ENCODE results near the gene EVI5L.

EVI5L gene

DNA sequence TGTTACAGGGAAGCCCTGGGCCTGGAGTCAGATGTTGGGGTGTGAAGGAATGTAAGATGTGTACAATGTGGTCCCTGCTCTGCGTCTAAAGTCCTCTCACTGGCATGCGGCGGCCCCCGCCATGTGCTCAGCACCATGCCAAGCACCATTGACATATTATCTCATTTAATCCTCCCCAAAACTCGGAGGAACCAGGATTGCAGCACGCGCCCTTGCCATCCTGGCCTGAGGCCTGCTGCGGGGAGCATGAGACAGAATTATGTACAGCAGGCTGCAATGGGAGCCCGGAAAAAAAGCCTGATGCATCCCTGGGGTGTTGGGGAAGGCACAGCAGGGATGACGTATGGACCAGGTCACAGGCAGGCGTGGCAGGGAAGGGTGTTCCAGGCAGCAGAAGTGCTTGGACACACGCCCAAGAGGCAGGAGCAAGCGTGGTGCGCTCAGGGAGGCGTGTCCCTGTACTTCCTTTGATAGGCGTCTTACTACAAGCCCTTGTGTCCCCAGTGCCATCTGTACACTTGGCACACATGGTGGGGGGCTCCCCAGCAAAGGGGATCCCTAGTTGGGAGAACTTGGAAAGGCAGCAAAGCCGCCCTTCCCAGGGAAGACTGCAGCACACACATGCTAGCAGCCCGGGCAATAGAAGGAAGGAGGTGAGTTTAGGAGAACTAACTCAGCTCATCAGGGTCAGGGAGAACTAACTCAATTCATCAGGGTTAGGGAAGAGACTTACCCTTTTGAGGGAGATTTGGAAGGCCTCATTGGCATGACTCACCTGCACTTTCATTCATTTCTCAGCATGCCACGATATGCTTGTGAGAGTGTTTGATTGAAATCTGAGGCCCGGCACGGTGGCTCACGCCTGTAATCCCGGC, 3.4 kb downstream of the EVI5L start:
- Histone ChIP-seq H3K9ac (ENCODE audit: low read depth, low read length) (no peak overlapping the region), H3K4me2 (ENCODE audit: low read length) (no peak overlapping the region), H3K9me3 (replicated peaks; ENCODE audit: low read length) (no peaks in the 10 kb centered on the region)

DNA sequence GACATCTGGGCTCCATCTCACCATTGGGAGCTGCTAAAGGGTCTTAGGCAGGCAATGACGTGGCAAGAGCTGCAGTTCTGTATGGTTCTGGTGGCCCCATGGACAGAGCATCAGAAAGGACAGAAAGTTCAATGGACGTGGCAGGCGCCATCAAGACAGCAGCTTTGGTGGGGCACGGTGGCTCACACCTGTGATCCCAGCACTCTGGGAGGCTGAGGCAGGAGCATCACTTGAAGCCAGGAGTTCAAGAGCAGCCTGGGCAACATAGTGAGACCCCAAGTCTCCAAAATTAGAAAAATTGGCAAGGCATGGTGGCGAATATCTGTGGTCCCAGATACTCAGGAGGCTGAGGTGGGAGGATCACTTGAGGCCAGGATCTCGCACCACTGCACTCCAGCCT, 9.5 kb downstream of the EVI5L start:
- no peaks in the 10 kb centered on the region for H3K9me3 ChIP-seq (replicated peaks; ENCODE audit: low read length)

More for the DNA sequence above, 3.4 kb downstream of the EVI5L start:
- Histone ChIP-seq H3K4me3 (ENCODE audit: low read length) (no peak overlapping the region), H3K36me3 (ENCODE audit: insufficient read depth, low read length) (no peaks in the 10 kb centered on the region), H3K27me3 (ENCODE audit: control insufficient read depth, insufficient read depth, low read length) (no peaks in the 10 kb centered on the region), H3K4me1 (ENCODE audit: control insufficient read depth, insufficient read depth, low read length) (peaks cover 40% of the 10 kb centered on the region)

DNA sequence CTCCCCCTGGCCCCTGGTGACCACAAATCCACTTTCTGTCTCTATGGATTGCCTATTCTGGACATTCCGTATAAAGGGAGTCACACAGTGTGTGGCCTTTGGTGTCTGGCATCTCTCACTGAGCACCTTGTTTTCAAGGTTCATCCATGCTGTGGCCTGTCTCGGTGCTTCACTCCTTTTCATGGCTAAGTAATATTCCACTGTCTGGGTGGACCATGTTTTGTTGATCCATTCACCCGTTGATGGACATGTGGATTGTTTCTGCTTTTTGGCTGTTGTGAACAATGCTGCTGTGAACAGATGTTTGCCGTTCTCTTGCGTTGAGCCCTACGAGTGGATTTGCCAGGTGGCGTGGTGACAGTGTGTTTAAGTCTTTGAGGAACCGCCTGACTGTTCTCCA, 10.6 kb downstream of the EVI5L start:
- H3K9ac ChIP-seq (ENCODE audit: low read depth, low read length) = no peak overlapping the region
- peaks cover 18% of the 10 kb centered on the region for H3K4me1 ChIP-seq (ENCODE audit: control insufficient read depth, insufficient read depth, low read length)

More for the DNA sequence above, 9.5 kb downstream of the EVI5L start:
- Histone ChIP-seq H3K4me1 (ENCODE audit: control insufficient read depth, insufficient read depth, low read length) (peaks cover 18% of the 10 kb centered on the region), H3K36me3 (ENCODE audit: insufficient read depth, low read length) (no peaks in the 10 kb centered on the region), H3K4me3 (ENCODE audit: low read length) (no peak overlapping the region), H3K4me2 (ENCODE audit: low read length) (no peak overlapping the region), H3K9ac (ENCODE audit: low read depth, low read length) (no peak overlapping the region), H3K27me3 (ENCODE audit: control insufficient read depth, insufficient read depth, low read length) (no peaks in the 10 kb centered on the region)

DNA sequence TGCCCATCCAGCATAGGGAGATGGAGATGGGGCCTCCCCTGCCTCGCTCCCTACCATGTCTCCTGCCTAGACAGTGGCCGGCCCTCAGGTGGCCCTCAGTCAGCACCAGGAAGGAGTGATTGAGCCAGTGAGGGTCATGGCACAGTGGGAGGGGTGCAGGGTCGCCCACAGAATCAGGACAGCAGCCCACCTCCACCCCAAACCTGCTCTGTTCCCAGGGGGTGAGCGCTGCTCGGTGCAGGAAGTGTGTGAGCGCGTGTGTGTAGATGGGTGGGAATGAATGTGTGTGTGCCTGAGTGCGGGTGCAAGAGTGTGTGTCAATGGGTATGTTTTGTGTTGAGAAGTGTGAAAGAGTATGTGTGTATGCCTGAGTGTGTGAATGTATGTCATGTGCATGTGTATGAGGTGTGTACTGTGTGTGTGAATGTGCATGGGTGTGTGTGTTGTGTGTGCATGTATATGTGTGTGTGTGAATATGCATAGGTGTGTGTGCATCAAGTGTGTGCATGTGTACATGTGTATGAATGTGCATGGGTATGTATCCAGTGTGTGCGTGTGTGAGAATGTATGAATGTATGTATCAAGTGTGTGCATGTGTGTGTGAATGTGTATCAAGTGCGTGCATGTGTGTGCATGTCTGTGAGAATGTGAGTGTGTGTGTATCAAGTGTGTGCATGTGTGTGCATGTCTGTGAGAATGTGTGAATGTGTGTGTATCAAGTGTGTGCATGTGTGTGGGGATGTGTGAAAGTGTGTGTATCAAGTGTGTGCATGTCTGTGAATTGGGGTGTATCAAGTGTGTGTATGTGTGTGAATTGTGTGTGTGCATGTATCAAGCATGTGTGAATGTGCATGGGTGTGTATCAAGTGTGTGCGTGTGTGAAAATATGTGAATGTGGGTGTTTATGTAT, 12.0 kb downstream of the EVI5L start:
- no peak overlapping the region for H3K9ac ChIP-seq (ENCODE audit: low read depth, low read length)
- no peaks in the 10 kb centered on the region for H3K27me3 ChIP-seq (ENCODE audit: control insufficient read depth, insufficient read depth, low read length)
- no peaks in the 10 kb centered on the region for H3K36me3 ChIP-seq (ENCODE audit: insufficient read depth, low read length)
- H3K4me2 ChIP-seq (ENCODE audit: low read length) = no peak overlapping the region
- peaks cover 18% of the 10 kb centered on the region for H3K4me1 ChIP-seq (ENCODE audit: control insufficient read depth, insufficient read depth, low read length)
- no peak overlapping the region for H3K4me3 ChIP-seq (ENCODE audit: low read length)
- H3K9me3 ChIP-seq (replicated peaks; ENCODE audit: low read length) = no peaks in the 10 kb centered on the region

More for the DNA sequence above, 10.6 kb downstream of the EVI5L start:
- Histone ChIP-seq H3K27me3 (ENCODE audit: control insufficient read depth, insufficient read depth, low read length) (no peaks in the 10 kb centered on the region), H3K4me2 (ENCODE audit: low read length) (no peak overlapping the region), H3K9me3 (replicated peaks; ENCODE audit: low read length) (no peaks in the 10 kb centered on the region), H3K36me3 (ENCODE audit: insufficient read depth, low read length) (no peaks in the 10 kb centered on the region), H3K4me3 (ENCODE audit: low read length) (no peak overlapping the region)

DNA sequence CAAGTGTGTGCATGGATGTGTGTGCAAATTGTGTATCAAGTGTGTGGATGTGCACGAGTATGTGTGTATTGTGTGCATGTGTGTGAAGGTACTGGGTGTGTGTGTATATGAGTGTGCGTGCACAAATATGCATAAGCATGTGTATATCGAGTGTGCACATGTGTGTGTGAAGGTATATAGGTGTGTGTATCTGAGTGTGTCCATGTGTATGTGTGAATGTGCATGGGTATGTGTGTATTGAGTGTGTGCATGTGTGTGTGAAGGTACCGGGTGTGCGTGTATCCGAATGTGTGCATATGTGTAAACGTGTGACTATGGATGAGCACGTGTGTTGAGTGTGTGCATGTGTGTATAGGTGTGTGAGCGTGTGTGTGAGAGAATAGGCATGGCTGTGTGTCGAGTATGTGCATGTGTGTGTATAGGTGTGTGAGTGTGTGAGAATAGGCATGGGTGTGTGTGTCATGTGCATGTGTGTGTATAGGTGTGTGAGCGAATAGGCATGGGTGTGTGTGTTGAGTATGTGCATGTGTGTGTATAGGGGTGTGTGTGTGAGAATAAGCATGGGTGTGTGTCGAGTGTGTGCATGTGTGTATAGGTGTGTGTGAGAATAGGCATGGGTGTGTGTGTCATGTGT, 12.8 kb downstream of the EVI5L start:
- Histone ChIP-seq H3K4me1 (ENCODE audit: control insufficient read depth, insufficient read depth, low read length) (peaks cover 13% of the 10 kb centered on the region), H3K9ac (ENCODE audit: low read depth, low read length) (no peak overlapping the region)

DNA sequence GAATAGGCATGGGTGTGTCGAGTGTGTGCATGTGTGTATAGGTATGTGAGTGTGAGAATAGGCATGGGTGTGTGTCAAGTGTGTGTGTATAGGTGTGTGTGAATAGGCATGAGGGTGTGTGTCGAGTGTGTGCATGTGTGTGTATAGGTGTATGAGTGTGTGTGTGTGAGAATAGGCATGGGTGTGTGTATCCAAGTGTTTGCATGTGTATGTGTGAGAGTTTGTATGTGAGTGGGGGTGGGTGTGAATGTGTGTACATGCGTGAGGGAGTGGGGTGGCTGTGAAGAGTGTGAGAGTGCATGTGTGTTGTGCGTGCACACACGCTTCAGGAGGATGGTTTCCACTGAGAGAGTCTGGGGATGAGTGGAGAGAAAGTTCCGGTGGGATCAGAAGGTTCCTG, 13.5 kb downstream of the EVI5L start:
- Histone ChIP-seq H3K36me3 (ENCODE audit: insufficient read depth, low read length) (no peaks in the 10 kb centered on the region), H3K9me3 (replicated peaks; ENCODE audit: low read length) (no peaks in the 10 kb centered on the region), H3K4me3 (ENCODE audit: low read length) (no peak overlapping the region)

More for the DNA sequence above, 12.8 kb downstream of the EVI5L start:
- H3K36me3 ChIP-seq (ENCODE audit: insufficient read depth, low read length) = no peaks in the 10 kb centered on the region
- H3K27me3 ChIP-seq (ENCODE audit: control insufficient read depth, insufficient read depth, low read length) = no peaks in the 10 kb centered on the region
- no peak overlapping the region for H3K4me2 ChIP-seq (ENCODE audit: low read length)
- no peaks in the 10 kb centered on the region for H3K9me3 ChIP-seq (replicated peaks; ENCODE audit: low read length)
- no peak overlapping the region for H3K4me3 ChIP-seq (ENCODE audit: low read length)

DNA sequence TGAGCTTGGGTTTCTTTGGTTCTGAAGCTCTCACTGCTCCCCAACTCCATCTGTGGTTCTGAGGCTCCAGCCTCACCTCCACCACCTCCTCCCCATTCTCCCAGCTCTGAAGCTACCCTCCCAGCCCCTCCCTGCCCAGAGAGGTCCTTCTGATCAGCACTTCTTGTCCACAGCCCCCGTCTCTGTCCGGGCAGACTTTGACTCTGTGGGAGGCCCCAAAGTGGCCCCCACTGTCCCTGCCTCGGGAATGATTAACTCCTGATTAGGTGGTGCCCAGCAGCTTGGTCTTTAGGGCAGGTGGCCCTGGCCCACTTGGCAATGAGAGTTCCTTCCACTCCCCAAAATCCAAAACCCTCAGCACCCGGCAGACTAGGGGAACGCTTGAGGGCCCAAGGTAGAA, 14.4 kb downstream of the EVI5L start:
- Histone ChIP-seq H3K4me2 (ENCODE audit: low read length) (no peak overlapping the region), H3K27me3 (ENCODE audit: control insufficient read depth, insufficient read depth, low read length) (no peaks in the 10 kb centered on the region), H3K9me3 (replicated peaks; ENCODE audit: low read length) (no peaks in the 10 kb centered on the region), H3K4me3 (ENCODE audit: low read length) (no peak overlapping the region), H3K4me1 (ENCODE audit: control insufficient read depth, insufficient read depth, low read length) (peaks cover 5% of the 10 kb centered on the region), H3K36me3 (ENCODE audit: insufficient read depth, low read length) (no peaks in the 10 kb centered on the region), H3K9ac (ENCODE audit: low read depth, low read length) (no peak overlapping the region)

More for the DNA sequence above, 13.5 kb downstream of the EVI5L start:
- Histone ChIP-seq H3K4me2 (ENCODE audit: low read length) (no peak overlapping the region), H3K27me3 (ENCODE audit: control insufficient read depth, insufficient read depth, low read length) (no peaks in the 10 kb centered on the region), H3K9ac (ENCODE audit: low read depth, low read length) (no peak overlapping the region), H3K4me1 (ENCODE audit: control insufficient read depth, insufficient read depth, low read length) (peaks cover 7% of the 10 kb centered on the region)

DNA sequence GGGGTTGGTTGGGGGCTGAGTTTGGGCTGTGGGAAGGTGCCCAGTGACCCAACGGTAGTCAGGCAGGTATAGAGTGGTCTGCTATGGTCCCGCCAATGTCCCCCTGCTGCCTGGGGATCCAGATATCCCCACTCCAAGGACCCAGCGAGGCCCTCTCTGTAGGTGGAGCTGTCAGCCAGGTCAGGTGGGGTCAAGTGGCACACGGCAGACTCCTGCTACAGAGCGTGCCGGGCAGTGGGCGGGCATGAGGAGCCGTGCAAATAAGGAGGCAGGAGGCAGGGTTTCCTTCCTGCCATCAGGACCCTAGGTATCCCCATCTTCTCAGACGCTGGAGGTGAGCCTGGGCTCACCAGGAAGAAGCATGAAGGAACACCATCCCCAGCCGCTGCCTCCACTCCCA, 14.9 kb downstream of the EVI5L start:
- no peaks in the 10 kb centered on the region for H3K36me3 ChIP-seq (ENCODE audit: insufficient read depth, low read length)
- no peak overlapping the region for H3K9ac ChIP-seq (ENCODE audit: low read depth, low read length)
- no peak overlapping the region for H3K4me3 ChIP-seq (ENCODE audit: low read length)

DNA sequence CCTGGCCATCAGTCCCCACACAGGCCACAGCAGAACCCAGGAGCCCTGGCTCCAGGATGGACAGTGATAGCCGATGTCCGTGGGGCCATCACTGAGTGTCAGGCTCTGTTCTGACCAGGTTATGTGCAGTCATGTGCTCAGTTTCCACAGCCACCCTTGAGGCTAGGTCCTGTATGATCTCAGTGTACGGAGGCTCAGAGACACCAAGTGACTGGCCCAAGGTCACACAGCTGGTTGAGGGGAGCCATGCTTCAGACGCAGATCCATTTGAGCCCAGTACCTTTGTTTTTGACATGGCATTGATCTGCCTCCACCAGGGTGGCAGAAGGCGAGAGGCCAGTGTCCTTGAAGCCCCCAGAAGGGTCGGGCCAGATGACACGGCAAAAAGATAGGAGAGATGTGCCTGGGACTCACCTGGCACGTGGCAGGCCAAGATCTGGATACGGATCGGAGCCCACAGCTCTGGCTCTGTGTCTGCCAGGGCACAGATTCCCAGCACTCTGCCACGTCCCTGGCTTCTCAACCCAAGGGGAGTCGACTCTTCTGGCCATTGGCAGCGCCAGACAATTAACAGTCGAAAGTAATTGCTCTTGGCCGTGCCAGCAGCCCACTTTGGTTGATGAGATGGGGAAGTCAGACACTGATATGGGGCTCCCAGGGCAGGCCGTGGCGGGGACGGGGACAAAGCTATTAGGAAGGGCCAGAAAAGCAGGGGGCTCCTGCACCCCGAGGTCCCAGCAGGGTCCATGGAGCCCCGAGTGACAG, 15.6 kb downstream of the EVI5L start:
- H3K9me3 ChIP-seq (replicated peaks; ENCODE audit: low read length) = no peaks in the 10 kb centered on the region
- H3K4me1 ChIP-seq (ENCODE audit: control insufficient read depth, insufficient read depth, low read length) = no peaks in the 10 kb centered on the region
- H3K4me3 ChIP-seq (ENCODE audit: low read length) = no peak overlapping the region
- no peaks in the 10 kb centered on the region for H3K36me3 ChIP-seq (ENCODE audit: insufficient read depth, low read length)
- no peak overlapping the region for H3K4me2 ChIP-seq (ENCODE audit: low read length)
- no peak overlapping the region for H3K9ac ChIP-seq (ENCODE audit: low read depth, low read length)
- no peaks in the 10 kb centered on the region for H3K27me3 ChIP-seq (ENCODE audit: control insufficient read depth, insufficient read depth, low read length)

More for the DNA sequence above, 14.9 kb downstream of the EVI5L start:
- Histone ChIP-seq H3K4me1 (ENCODE audit: control insufficient read depth, insufficient read depth, low read length) (peaks cover under 1% of the 10 kb centered on the region), H3K9me3 (replicated peaks; ENCODE audit: low read length) (no peaks in the 10 kb centered on the region), H3K27me3 (ENCODE audit: control insufficient read depth, insufficient read depth, low read length) (no peaks in the 10 kb centered on the region), H3K4me2 (ENCODE audit: low read length) (no peak overlapping the region)

DNA sequence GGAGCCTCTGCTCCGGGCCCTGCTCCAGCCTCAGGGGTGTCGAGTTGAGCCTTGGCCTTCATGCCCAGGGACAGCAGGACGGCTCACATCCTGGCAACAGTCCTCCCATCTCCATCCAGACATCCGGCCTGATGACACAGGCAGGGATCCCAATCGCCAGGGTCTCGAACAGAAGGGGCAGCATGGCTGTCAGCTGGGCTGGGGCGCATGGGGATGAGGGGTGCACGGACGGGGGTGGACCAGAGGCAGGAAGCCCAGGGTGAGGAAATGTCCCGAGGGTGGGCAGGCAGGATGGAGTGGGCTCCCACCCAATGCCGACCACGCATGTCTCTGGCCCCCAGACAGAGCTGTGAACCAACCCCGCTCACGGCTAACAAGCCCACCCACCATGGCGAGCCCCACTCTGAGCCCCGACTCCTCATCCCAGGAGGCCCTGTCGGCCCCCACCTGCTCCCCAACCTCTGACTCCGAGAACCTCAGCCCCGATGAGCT, 16.2 kb downstream of the EVI5L start:
- no peak overlapping the region for H3K9ac ChIP-seq (ENCODE audit: low read depth, low read length)

More for the DNA sequence above, 16.2 kb downstream of the EVI5L start:
- H3K9me3 ChIP-seq (replicated peaks; ENCODE audit: low read length) = no peaks in the 10 kb centered on the region
- no peaks in the 10 kb centered on the region for H3K4me1 ChIP-seq (ENCODE audit: control insufficient read depth, insufficient read depth, low read length)
- no peaks in the 10 kb centered on the region for H3K27me3 ChIP-seq (ENCODE audit: control insufficient read depth, insufficient read depth, low read length)
- H3K36me3 ChIP-seq (ENCODE audit: insufficient read depth, low read length) = no peaks in the 10 kb centered on the region
- no peak overlapping the region for H3K4me2 ChIP-seq (ENCODE audit: low read length)
- no peak overlapping the region for H3K4me3 ChIP-seq (ENCODE audit: low read length)
